NAMALWA (cell line): ENCODE data around the gene CARM1.

ENCODE experiments used
- DNase-seq: peaks from one replicate; pipeline ENCODE4 v3.0.0-alpha.2; 2015; ENCODE audit warnings: low spot score

CARM1 gene

DNA sequence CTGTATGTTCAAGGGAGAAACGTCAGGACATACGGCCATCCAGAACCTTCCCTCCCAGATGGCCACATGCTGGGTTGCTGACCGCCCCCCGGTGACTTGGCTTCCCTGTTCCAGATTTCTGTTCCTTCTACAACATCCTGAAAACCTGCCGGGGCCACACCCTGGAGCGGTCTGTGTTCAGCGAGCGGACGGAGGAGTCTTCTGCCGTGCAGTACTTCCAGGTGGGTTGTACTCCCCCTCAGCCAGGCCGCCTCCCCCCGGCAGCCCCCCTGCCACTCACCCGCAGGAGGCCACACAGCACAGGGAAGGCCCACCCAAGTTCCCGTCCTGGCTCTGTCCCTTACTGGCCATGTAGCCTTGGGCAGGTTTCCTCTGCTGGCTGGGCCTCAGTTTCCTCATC, 36.6 kb downstream of the CARM1 start:
- no peak for DNase-seq

DNA sequence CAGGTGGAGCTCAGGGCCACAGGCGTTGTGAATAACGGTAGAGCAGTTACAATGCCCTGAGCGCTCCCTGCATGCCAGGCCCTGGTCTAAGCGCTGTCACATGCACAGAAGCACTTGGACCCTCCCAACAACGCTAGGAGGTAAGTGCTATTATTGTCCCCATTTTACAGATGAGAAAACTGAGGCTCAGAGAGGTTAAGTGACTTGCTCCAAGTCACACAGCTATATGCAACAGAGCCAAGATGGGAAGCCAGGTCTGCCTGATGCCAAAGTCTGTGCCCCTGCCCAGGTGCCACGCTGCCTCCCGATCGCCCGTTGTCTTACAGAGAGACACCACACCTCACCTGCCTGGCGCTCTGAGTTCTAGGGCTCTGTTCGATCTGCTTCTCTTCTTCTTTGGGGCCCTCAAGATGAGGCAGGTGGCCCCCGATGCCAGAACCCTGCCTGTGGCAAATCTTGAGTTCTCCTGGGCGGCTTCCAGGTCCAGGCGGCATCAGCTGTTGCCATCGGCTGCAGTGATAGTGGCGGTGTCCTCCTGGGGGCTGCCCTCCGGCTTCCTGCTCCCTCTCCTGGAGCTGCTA, 37.1 kb downstream of the CARM1 start:
- DNase-seq: no peak

DNA sequence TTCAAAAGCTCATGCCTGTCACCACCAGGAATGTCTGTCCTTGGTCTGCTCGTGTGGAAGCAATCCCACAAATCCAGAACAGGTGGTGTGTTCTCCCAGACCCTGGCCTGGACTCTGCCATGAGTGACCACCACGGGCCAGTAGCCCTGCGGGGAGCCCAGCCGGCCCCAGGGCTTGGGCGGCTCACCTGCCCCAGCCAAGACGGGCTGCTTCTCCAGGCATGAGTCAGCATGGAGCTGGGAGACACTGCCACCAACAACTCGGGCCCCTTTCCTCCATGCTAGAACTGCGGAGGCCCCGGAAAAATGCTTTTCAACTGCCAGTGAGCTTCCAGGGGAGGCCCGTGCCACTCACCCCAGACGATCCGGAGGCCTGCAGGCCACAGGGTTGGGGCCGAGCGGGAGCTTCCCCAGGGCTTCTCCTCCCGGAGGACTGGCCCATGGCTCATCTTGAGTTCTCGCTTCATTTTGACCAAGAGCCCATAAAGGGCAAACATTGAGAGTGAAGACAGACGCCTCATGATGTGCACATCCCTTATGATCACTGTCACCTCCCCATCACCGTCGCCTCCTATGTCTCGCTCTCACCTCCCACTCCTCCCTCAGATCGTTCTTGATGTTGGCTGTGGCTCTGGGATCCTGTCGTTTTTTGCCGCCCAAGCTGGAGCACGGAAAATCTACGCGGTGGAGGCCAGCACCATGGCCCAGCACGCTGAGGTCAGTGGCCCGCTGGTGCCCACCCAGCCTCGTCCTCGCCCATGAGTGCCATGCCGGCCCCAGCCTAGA, 40.4 kb downstream of the CARM1 start:
- no peak for DNase-seq

DNA sequence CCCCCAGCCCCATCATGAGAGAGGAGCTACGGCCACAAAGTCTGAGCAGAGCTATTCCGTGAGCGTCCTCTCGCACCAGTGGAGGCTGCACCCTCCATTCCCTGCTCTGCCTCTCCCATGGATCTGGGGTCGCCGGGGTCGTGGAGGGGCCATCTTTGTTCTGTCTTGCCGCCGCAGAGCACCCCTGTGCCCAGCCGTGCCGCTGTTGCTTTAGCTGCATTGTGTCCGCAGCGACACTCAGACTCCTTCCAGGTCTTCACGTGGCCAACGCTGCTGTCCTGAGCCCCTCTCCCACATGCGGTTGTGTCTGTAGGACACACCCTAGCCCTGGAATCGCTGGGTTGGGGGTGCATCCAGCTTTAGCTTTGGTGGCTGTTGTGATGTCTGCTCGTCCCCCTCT, 41.3 kb downstream of the CARM1 start:
- no peak for DNase-seq

DNA sequence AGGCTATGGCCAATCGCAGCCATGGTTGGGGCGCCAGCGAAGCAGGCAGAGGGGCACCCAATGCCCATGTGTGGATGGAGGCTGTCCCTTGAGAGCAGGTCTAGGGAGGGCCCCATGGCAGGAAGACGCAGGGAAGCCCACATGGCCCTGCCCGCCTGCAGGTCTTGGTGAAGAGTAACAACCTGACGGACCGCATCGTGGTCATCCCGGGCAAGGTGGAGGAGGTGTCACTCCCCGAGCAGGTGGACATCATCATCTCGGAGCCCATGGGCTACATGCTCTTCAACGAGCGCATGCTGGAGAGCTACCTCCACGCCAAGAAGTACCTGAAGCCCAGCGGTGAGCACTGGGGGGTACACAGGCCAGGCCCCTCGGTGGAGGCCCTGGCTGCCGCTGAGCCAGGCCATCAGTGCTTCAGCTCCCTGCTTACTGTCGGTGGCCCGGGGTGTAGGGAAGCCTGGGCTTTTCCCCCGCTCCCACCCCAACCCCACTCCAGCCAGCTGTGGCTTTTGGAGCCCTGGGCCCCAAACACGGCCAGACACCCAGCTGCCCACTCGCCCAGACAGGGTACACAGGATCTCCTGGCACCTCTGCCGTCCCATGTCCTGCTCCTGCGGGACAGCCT, 42.5 kb downstream of the CARM1 start:
- DNase-seq: no peak

DNA sequence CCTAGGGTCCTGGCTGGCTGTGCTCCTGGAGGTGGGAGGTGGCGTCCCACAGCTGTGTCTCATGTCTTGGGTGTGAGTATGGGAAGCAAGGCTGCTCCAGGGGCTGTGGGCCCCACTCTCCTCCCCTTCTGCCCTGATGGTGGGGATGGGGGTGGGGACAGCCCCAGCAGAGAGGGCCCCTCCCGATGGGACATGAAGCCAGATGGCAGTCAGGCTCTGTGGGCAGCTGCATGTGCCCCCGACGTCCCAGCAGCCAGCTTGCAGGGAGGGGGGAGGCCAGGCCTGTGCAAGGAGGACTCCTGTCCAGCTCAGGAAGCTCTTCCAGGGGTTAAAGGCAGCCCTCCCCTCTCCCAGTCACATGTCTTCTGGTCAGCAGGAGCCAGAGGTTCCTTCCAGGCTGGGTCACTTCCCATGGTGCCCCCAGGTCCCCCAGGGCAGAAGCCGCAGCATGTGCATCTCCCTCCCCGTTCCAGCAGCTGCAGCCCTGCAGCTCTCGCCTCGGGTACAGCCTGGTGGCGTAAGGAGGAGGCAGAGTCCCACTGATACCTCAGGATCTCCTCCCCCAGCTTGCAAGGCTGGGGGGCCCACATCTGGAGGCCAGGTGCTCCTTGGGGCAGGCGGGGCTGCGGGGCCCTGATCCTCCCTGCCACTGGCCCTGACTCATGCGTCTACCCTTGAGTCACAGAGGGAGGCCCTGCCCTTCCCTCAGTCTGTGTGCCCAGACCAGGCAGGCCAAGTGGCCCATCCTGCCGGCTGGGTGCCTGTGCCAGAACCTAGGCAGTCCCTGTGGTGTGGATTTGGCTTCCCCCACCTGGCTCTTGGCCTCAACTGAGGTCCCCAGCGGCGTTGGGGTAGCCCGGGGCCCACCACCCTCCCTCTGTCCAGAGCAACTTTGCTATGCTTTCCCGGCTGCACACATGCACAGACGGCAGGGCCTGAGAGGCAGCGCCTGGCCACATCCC, 44.1 kb downstream of the CARM1 start:
- no peak for DNase-seq

DNA sequence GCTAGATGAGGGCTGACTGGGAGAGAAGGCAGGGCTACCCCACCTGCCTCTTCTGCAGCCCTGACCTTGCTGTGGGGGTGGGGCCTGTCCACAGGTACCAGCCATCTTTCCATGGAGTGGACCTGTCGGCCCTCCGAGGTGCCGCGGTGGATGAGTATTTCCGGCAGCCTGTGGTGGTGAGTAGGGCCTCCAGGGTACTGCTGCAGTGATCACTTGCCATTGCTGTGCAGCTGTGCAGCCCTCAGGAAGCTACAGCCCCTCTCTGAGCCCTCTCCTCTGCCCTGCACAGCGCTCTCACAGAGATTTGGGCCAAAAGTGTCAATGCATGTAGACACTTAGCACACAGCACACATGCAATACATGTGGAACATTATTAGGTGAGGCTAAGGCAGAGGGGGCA, 45.2 kb downstream of the CARM1 start:
- no peak for DNase-seq

DNA sequence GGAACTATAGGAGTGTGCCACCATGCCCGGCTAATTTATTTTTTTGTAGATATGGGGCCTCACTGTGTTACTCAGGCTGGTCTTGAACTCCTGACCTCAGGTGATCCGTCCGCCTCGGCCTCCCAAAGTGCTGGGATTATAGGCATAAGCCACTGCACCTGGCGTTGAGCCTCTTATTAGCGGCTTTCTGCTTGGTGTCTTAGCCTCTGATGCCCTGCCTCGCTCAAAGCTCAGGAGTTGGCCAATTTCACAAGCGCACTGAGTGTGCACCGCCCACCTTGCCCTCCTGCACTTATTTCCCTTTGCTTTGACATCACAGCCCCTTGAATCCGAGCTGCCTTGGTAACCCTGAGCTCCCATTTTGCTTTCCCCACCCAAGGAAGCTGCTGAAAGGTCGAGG, 47.0 kb downstream of the CARM1 start:
- DNase-seq: no peak

DNA sequence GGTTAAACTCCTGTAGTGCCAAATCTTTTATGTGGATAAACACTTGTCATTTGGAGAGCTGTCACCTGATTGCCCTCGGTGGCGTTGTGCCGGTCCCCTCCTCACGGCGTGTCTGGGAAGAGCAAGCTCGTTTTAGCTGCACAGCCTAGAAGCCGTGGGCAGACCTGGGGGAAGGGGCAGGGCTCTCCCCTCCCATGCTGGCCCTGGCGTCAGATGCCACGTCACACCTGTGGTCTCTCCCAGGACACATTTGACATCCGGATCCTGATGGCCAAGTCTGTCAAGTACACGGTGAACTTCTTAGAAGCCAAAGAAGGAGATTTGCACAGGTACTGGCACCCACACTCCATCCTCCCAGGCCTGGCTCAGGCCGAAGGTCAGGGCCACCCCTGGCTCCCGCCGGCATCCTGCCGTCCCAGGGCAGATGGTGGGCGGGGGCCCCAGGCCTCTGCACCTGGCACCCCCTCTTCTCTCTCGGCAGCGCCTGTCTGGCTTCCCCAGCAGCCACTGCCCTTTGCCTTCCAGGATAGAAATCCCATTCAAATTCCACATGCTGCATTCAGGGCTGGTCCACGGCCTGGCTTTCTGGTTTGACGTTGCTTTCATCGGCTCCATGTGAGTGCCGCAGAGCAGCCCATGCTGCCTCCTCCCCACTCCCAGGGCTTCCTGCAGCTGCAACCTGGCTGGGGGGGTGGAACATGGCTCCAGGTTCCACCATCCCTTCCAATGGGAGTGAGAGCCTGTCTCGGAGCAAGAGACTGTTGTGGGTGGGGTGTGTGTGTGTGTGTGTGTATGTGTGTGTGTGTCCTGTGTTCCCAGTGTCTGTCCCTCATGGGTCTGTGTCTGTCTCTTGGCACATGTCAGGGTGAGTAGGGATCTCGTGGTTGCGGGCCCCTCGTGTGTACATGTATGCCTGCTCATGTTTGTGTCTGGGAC, 48.3 kb downstream of the CARM1 start:
- DNase-seq: no peak

DNA sequence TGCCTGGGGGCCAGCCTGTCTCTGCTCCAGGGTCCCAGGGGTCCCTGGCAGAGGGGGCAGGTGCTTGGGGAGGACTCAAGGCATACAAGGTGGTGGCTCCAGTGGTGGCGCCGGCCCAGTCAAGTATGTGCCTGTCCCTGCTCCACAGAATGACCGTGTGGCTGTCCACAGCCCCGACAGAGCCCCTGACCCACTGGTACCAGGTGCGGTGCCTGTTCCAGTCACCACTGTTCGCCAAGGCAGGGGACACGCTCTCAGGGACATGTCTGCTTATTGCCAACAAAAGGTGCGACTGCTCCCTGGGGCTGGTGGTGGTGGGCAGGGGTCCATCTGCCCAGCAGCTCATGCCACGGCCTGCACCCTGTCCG, 48.9 kb downstream of the CARM1 start:
- no peak for DNase-seq

DNA sequence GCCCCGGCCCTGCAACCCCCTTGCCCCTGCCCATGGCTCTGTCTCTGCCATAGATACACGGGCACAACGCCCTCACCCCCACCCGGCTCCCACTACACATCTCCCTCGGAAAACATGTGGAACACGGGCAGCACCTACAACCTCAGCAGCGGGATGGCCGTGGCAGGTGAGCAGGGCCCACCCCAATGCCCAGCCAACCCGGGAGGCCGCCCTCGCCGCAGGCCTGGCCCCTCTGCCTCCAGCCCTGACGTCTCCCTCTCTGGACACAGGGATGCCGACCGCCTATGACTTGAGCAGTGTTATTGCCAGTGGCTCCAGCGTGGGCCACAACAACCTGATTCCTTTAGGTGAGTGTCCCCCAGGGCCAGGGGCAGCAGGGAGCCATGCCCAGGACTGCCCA, 49.4 kb downstream of the CARM1 start:
- no peak for DNase-seq

DNA sequence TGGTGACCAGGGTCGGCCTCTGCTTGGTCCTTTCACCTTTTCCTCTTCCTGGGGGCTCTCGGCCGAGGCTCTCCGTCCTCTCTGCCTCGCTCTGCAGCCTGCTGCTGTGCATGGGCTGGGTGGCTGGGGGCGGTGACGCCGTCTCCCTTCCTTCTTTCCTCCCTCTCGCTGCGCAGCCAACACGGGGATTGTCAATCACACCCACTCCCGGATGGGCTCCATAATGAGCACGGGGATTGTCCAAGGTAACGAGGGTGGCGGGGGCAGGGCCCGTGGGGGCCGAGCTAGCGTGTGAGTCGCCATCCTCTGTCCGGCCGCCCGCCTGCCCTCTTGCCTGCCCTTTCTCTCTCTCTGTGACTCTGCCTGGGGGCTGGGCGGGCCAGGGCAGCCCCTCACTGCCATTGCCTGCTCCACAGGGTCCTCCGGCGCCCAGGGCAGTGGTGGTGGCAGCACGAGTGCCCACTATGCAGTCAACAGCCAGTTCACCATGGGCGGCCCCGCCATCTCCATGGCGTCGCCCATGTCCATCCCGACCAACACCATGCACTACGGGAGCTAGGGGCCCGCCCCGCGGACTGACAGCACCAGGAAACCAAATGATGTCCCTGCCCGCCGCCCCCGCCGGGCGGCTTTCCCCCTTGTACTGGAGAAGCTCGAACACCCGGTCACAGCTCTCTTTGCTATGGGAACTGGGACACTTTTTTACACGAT, 50.0 kb downstream of the CARM1 start:
- DNase-seq: no peak

DNA sequence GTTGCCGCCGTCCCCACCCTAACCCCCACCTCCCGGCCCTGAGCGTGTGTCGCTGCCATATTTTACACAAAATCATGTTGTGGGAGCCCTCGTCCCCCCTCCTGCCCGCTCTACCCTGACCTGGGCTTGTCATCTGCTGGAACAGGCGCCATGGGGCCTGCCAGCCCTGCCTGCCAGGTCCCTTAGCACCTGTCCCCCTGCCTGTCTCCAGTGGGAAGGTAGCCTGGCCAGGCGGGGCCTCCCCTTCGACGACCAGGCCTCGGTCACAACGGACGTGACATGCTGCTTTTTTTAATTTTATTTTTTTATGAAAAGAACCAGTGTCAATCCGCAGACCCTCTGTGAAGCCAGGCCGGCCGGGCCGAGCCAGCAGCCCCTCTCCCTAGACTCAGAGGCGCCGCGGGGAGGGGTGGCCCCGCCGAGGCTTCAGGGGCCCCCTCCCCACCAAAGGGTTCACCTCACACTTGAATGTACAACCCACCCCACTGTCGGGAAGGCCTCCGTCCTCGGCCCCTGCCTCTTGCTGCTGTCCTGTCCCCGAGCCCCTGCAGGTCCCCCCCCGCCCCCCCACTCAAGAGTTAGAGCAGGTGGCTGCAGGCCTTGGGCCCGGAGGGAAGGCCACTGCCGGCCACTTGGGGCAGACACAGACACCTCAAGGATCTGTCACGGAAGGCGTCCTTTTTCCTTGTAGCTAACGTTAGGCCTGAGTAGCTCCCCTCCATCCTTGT, 50.7 kb downstream of the CARM1 start:
- DNase-seq: no peak

DNA sequence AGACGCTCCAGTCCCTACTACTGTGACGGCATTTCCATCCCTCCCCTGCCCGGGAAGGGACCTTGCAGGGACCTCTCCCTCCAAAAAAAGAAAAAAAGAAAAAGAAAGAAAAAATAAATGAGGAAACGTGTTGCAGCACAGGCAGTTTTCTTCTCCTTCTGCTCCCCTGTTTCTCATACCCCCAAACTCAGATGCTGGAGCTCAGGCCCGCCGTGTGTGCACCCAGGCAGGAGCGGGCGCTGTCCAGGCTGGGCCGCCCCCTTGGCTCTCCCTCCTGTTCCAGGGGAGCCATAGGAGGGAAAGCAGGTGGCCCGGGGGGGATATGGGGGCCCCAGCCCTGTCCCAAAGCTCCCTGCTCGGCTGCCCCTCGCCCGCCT, 51.3 kb downstream of the CARM1 start:
- no peak for DNase-seq

DNA sequence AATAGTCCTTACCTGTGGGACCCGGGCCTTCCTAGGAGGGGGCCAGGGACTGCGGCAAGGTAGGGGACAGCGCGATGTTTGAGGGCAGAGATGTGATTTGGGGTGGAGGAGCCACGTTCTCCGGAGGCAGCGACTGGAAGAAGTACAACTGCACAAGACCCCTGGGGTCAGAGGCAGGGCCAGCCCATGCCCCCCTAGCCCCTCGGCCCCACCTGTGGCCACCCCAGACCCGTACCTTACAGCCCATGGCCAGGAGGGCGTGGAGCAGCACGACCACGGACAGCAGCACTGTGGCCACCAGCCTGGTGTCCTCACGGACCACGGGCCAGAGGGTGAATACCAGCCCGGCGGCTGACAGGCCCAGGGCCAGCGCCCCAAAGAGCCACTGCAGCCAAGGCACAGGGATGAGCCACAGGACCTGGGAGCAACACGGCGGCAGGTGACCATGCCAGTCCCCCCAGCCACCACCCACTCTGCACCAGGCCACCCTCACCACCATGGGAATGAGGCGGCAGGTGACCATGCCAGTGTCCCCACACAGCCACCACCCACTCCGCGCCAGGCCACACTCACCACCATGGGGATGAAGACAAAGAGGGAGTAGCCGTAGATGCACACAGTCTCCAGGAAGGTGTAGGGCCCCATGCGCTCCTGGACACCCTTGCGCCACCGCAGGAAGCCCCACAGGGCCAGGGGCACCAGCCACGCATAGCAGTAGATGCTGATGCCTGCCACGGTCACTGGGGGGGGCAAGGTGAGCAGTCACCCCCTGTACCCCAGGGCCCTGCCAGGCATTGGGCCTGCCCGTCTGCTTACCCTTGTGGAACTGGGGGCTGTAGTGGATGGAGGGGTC, 52.1 kb downstream of the CARM1 start:
- DNase-seq: no peak

DNA sequence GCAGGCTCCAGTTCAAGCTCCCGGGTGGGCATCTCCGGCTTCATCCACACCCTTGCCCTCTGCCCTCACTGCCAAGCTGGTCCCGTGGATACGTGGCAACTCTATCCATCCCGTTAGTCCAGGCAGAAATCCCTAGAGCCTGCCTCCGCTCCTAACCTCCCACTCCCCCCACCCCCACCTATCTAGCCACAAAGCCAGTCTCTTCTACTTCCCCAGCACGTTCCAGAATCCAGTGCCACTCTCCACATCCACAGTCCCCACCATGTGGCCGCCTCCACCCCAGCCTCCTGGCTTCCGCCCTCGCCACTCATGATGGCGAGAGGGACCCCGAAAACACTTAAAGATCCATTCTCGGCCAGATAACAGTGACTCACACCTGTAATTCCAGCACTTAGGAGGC, 53.2 kb downstream of the CARM1 start:
- DNase-seq: no peak

DNA sequence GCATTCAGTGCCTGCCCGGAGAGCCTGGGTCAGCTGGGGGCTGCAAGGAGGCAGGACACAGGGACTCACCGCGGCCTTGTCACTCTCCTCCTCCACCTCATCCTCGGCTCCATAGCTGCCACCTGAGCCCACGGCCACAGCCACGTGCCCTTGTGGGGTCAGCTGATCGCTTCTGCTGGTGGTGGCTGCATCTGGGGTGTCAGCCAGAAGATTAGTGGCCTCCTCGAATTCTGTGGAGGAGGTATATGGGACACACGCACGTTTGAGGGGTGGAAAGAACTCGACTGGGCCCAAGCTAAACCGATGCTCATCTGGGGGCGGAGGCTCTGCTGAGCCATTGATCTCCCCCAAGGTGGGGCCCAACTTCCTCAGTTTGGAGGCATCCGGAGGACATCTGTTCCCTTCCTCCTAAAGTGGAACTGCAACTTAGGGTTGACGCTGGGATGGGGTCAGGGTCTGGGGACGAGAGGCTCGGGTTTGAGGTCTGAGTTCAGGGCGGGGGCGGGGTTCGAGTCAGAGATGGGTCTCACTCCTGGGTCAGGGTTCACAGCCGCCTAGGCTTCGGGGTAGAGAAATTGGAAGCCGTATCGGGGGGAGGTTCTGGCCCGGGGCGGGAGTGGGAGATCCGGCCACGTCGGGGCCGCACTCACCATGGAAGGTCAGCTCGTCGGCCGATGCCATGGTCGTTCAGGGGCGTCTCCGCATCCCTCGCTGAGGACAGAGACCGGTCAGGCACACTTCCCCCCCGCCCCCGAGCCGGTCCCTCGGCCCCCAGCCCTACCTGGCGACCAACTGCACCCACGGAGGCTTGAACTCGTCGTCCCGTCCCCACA, 56.6 kb downstream of the CARM1 start:
- DNase-seq: no peak
